ENCODE results near the gene WDPCP.

GRCh38 chr2:63124850-63125249 is 463.4 kb downstream of the WDPCP start:
- no peak for TF ChIP-seq CTCF (IDR thresholded peaks at IDR 0.05 in 8 of 11, conservative IDR thresholded peaks at IDR 0.05 in 3 of 11)
- no peak for TF ChIP-seq POLR2A (IDR thresholded peaks at IDR 0.05)

All from spleen (tissue), 7 donors.